Fibroblast of the aortic adventitia (primary cell): ENCODE measurements around the gene PRDM10. TPM values are rescaled to one million over a fixed set of nuclear protein-coding genes. Genes with fewer than 3 reads are reported as not detected.
A peak's percentile ranks its signal among the peaks of the same experiment; 100 is the strongest.

Experiments used
- DNase-seq: peaks from one replicate; pipeline ENCODE4 v3.0.0-alpha.2; 2010; ENCODE audit warnings: low read depth
- H3K4me3 ChIP-seq: 2 replicates; pipeline ENCODE4 v1.5.1; 2011; ENCODE audit warnings: low read depth, mild to moderate bottlenecking, control low read depth, low read length, moderate library complexity
- total RNA-seq: library from RNA; depleted of rRNA; stranded (reverse); fragments of >200 nt; gene quantifications from 2 replicates; pipeline ENCODE4 v1.2.3, GENCODE V29; 2012; ENCODE audit warnings: low replicate concordance
- TF ChIP-seq, protein P1 (sequence below): IDR thresholded peaks from 2 replicates; pipeline ENCODE4 v1.5.1; 2011; ENCODE audit warnings: mild to moderate bottlenecking, low read length, control low read depth, inconsistent platforms; ENCODE audit not compliant: insufficient read depth

PRDM10 gene
- total RNA-seq, 1 donor: 8.0 TPM

DNA sequence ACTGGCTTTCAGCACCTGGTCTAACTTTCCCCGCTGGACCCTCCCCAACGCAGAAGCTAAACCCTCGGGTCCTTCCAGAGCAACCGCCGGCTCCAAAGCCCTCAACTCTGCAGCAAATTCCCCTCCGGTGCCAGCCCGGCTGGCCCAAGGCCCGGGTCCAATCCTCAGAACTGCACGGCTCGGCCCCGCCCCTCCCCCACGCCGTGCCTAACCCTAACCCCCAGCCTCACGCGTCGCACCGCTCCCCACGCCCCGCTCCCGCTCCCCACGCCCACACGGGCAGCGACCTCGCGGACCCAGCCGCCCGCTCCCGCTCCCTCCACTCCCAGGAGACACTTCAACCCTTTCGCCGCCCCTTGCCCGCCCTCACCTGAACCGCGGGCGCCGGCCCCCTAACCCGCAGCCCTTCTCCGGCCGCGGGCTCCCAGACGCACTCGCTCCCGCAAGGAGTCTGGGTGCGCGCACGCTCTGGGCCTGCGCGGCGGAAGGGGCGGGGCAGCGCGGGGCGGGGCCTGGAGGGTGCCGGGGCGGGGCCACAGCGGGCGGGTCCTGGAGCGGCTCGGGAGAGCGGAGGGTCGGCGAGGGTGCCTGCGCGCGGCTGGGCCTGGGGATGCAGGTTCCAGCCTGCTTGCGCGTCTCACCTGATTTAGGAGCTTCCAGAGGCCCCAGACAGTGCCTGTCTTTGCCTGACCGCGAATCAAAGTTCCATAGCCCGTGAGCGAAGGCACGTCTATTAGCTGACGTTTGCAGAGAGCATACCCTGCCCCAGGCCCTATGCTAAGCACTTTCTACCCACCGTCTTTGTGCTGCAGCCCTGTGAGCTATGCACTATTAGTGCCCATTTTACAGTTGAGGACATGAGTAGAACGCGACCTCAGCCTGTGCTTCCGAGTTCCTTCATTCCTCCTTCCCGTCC, 107.3 kb downstream of the PRDM10 start, which contains the start of gene NFRKB:
Gene NFRKB, minus strand, starts transcription at position 453 of the 916 bp plus-strand sequence. CDS start 2,729 bp downstream, outside the sequence.
- TF ChIP-seq, protein P1, sequence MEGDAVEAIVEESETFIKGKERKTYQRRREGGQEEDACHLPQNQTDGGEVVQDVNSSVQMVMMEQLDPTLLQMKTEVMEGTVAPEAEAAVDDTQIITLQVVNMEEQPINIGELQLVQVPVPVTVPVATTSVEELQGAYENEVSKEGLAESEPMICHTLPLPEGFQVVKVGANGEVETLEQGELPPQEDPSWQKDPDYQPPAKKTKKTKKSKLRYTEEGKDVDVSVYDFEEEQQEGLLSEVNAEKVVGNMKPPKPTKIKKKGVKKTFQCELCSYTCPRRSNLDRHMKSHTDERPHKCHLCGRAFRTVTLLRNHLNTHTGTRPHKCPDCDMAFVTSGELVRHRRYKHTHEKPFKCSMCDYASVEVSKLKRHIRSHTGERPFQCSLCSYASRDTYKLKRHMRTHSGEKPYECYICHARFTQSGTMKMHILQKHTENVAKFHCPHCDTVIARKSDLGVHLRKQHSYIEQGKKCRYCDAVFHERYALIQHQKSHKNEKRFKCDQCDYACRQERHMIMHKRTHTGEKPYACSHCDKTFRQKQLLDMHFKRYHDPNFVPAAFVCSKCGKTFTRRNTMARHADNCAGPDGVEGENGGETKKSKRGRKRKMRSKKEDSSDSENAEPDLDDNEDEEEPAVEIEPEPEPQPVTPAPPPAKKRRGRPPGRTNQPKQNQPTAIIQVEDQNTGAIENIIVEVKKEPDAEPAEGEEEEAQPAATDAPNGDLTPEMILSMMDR: no peak
- peak within 1 kb of the TSS; percentile 88 for H3K4me3 ChIP-seq
- peak; percentile 49 for DNase-seq

DNA sequence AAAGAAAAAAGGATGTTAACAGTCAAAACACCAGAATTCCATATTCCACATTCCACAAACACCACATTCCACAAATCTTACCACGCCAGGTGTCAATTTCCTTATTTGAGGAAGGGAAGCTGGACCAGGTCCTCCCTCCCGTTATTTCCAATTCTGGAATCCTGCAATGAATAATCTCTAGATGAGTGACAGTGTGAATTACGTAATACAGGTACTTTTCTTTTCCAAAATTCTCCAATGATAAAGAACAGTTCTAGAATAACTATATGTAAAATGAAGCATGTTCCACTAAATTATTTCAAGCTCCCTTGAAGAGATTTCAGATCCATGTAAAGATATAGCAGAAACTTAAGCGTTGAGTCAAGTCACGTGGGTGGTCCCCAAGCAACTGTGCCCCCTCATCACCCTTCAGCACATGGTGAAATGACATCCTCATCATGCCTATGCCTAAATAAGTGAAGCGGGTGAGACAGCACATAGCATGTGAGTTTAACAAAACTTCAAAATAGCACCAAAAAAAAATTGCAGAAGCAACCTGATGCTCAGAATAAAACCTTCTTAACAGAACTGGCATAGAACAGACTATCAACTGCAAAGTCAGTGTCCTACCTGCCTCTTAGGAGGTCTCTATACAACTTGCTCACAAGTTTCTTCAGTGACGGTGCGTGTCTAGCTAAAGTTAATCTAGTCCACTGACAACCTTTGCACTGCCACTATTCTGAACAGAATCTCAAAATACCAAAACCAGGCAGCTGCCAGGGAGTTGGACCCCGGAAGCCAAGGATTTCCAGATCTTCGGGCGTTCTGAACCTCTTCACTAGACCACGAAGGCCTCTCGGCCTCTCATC, 108.1 kb downstream of the PRDM10 start:
- peak; percentile 9 for DNase-seq
- peak overlapping the region; percentile 88 for H3K4me3 ChIP-seq
- TF ChIP-seq, protein P1: no peak

DNA sequence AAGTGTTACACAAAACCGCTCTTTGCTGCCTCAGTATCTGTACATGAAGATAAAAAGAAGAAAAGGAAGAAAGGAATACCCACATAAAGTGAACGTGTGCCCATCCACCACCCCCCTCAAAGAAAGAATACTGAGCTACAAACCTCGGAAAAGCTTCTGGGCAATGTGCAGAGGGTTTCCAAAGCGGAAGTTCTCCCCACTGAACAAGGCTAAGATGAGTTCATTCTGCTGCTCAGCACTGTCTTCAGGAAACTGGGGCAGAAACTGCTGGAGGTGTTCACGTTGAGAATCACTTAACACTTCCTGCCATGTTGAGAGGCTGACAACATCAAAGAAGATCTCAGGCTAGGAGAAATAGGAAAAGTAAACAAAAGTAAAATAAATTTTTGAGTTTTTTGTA, 114.2 kb downstream of the PRDM10 start:
- H3K4me3 ChIP-seq: no peak overlapping the region
- TF ChIP-seq, protein P1: no peak

DNA sequence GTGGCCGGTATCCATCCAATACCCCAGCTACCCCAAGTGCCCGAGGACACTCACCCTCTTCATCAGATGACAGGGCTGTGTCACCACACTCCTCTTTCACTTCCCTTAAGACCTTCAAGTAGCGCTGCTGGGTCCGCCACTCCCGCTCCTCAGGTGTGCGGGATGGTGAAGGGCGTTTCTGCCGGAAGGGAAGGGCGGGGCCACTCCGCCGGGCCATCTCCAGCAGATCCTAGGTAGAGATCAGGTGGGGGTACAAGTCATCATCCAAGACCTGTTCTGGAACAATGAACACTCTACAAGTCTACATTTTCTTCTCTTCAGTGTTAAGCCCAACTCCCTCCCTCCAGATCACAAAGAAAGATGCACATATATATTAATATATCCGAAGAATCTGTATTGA, 117.3 kb downstream of the PRDM10 start:
- TF ChIP-seq, protein P1: no peak
- no peak overlapping the region for H3K4me3 ChIP-seq
- no peak for DNase-seq

More for the DNA sequence above, 114.2 kb downstream of the PRDM10 start:
- no peak for DNase-seq

DNA sequence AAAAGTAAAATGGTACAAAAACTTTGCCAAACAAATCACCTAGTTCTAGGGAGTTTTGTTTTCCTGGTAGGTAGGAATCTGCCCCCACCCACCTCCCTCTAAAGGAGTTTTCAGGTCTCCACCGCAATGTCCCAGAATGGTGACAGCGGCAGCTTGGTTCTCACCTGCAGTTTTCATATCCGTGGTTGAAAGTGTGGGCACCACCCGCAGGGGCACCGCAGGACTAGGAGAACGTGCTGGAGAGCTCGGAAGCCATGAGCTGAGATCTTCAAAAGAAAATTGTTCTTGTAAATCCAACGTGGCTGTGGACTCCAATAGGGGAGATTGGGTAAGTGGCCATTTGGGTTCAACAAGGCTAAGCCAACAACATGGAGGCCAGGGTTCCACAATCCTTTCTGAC, 118.1 kb downstream of the PRDM10 start:
- DNase-seq: no peak
- H3K4me3 ChIP-seq: no peak overlapping the region
- TF ChIP-seq, protein P1: no peak

DNA sequence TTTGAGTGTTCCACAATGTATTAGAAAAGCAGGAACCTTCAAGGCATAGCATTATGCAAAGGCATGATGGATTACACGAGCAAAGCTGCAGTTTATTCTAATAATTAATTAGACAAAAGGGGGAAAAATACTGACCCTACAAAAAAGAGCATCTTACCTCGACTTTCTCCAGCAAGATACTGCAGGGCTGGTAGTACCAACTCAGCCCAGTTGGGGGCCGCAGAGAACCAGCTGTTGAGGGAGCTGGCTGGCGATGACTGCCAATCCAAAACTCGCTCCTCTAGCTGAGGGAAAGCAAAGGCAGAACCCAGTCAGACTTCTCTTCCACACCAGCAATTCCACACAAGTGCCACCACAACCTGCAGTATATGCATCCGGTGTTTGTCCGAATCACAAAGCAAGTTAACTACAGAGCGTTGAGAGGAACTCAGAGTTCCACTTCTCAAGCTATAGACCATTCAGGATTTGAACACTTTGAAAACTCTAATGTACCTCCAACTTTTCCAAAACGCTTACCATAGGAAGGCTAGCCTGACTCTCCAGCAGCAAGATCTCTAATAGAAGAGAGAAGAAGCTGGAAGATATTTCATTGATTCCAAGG, 121.0 kb downstream of the PRDM10 start:
- TF ChIP-seq, protein P1: peak; percentile 76
- DNase-seq: peak; percentile 22

More for the DNA sequence above, 121.0 kb downstream of the PRDM10 start:
- H3K4me3 ChIP-seq: no peak overlapping the region
